Esophagus mucosa (tissue), 1 donor: ENCODE data around the gene CELF3. TPM values are rescaled to one million over a fixed set of nuclear protein-coding genes. Genes with fewer than 3 reads are reported as not detected.

ENCODE experiments used
- ATAC-seq: fragments of 200-7000 bp; cut with Tn5 transposase; one replicate; pipeline ENCODE4 v1.9.1; 2020
- total RNA-seq: library from RNA; stranded (reverse); gene quantifications from one replicate; pipeline ENCODE4 v1.2.4, GENCODE V29; 2023
- donor health status: DM: yes; HTN: yes; CAD: no.

The CELF3 gene
- total RNA-seq, 1 donor from 2014 or later: not detected

DNA sequence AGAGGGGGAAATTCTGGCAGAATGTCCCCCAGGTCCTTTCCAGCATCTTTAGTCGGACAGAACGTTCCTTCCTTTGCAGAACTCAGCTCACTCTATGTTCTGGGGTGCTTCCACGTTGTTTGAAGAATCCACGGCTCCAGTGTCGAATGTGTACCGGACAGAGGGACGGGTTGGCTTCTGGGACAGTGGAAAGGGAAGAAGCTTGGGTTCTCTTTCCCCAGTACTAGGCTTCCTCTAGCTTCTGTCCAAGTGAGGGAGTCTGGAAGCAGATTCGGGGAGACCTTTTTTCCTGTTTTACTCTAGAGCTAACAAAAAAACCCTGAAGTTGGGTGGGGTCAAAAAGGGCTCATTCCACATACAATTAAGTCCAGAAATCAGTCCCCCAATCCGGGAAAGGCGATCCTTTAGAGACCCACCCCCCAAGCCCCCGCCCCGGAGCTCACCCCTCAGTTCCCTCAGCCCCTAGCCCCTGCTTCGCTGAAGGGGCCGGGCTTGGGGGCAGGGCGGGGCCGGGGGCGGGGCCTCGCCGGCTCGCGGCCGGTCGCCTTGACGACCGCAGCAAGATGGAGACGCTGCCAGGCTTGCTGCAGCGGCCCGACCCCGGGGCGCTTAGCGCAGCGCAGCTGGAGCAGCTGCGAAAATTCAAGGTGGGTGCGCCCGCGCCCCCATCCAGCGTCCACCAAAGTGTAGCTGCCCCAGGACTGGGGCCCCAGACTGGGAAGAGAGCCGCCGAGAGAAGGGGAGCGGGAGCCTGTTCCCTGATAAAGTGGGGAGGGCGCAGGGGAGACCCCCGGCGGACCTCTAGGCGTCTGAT lies 4.6 kb upstream of the CELF3 start, which contains the start of gene RIIAD1:
Gene RIIAD1 (plus strand): TSS at position 549 of the 814 bp plus-strand sequence. CDS start 15 bp downstream, at position 564.
- ATAC-seq: no peak

- no peak for ATAC-seq
These were observed 4.0 kb upstream of the CELF3 start for GRCh38 chr1:151720554-151720953.

DNA sequence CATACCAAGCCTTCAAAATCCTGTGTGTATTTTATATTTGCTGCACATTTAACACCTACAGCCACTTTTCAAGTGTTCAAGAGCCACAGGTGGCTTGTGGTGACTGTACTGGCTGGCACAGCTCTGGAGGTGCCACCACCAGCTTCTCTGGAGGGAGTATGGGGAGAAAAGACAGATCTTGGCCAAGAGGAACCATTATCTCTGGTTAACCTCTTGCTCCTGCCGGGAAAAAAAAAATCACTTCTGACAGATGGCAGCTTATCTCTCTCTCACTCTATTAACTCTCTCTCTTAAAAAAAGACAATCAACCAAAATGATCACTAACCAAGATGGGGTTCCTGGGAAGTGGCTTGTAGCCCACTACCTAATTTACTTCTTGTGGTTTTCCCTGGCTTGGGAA lies 3.5 kb upstream of the CELF3 start:
- no peak for ATAC-seq

DNA sequence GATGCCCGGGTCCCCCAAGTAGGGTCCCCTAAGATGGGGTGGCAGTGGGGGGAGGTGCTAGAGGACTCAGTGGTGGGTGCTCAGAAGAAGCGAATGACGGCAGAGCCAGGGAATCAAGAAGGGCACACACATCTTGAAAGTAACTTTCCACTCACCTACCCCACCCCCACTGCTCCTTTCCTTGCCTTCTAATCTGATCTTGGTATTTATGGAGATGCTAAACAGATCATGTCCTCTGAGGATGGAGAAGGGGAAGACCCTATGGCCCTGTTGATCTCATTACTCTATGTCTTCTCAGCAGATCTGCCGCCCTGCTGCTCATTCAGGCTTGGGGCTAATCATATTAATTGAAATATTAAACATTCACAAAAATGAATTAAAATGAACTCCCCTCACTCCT lies 2.1 kb upstream of the CELF3 start:
- ATAC-seq: no peak

- ATAC-seq: no peak
These were observed 1.4 kb upstream of the CELF3 start for GRCh38 chr1:151718011-151718431.

DNA sequence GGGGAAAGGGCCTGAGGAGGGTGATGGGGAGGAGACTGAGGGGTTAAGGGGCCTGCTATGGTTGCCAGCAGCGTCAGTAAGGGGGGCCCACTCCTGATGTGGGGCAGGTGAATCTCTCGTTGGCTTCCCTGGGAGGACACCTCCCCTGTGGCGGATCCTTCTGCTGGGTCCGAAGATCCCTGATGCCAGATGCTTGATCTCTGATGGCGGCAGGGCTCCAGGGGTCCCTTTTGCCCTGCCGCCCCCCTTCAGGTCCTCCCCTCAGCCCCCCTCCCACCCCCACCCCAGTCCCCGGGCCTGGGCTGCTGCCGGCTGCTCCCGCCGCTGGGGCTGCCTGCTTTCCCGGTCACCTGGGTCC lies 219 bp downstream of the CELF3 start:
- ATAC-seq: no peak

DNA sequence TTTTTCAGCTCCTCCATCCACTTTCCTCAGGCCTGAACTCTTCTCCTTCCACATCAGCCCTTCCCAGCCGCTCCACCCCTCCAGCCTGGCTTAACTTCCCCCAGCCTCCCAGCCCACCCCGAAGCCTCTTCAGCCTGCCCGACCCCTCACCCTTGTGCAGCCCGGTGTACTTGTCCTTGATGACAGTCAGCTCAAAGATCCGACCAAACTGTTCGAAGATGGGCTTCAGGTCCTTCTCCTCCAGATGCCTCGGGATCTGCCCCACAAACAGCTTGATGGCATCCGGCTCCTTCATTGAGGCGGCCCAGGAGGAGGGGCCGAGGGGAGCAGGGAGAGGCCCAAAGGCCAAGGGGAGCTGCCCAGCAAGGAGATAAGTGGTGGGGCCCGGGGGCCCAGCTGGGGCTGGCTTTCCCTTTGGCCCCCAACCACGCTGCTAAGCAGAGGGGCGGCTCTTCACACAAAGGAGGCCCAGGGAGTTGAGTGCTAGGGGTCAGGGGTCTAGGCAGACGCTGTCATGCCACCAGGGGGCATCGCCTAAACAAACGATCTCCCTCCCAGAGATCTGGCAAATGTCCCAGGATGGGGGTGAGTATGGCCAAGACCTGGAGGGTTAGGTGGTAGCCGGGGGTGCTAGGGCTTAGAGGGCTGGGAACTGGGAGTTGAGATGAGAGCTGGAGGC lies 738 bp downstream of the CELF3 start:
- ATAC-seq: no peak

- ATAC-seq: no peak
These were observed 1.5 kb downstream of the CELF3 start for GRCh38 chr1:151714820-151715725.

GRCh38 chr1:151713874-151714273 lies 2.7 kb downstream of the CELF3 start:
- ATAC-seq: peak; percentile 73

DNA sequence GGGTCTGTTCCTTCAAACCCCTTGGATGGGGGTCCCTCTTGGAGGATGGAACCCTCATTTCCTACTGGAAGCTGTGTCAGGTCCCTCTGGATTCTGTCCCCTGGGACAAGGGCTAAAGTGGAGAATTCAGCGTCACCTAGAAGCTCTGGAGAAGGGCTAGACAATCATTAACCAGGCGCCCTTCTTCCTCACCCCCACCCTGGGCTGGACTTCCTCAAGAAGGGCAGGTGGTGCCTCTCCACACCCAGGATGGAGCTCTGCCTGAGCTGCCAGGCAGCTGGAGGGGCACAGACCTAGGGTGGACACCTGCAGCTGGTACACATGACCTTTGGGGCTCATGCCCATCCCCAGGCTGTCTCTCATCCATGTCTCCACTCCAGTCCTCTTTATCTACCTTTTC lies 3.6 kb downstream of the CELF3 start:
- ATAC-seq: no peak

DNA sequence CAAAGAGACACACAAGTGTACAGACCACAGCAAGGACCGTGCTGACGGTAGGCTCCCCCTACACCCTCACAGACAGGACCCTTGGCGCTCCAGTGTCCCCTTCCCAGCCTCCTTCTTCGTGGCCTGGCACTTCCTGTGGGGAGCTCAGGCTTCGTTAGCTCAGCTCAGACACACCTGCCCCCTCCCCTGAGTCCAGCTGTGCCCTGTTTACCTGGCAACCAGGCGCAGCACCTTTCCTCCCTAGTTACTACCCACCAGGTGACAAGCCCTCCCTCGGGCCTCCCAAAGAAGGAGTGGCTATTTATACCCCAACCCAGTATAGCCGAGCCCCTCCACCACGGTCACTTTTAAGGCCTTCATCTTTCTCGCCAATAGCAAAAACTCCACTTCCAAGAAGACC lies 4.7 kb downstream of the CELF3 start:
- ATAC-seq: no peak

DNA sequence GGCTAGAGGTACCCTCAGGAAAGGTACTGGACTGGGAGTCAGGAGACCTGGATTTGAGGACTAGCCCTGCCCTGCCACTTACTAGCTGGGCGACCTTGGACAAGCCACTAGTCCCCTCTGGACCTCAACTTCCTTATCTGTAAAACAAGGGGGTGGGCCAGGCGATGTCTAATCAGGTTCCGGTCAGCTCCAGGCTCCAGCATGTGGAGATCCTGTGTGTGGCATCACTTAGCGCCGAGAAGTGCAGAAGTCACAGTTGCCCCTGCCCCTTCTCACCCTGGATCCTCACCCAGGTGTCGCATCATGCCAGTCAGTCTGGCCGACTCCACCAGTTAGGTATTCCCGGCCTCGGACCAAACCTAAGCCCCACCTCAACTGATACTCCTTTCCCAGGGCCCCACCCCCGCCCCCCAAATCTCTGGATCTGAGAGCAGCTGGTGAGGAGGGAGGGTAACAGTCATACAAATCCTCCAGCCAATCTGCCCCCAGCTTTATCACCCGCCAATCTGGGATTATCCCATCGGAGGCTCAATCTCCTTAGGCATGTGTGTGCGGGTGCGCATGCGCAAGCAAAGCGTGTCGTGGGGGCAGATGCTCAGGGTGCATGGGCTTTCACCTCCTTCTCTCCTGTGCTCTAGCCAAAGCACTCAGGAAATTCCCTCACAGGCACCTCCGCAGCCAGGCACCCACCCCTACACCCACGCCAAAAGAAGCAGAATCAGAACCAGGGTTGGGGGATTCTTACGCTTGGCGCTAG lies 5.4 kb downstream of the CELF3 start:
- no peak for ATAC-seq

- ATAC-seq: peak; percentile 10
These were observed 6.3 kb downstream of the CELF3 start for GRCh38 chr1:151710187-151710840.

- no peak for ATAC-seq
These were observed 7.7 kb downstream of the CELF3 start for GRCh38 chr1:151708891-151709290.

- no peak for ATAC-seq
These were observed 9.0 kb downstream of the CELF3 start for GRCh38 chr1:151707541-151708065.

GRCh38 chr1:151706464-151707415 lies 9.9 kb downstream of the CELF3 start:
- no peak for ATAC-seq

- ATAC-seq: no peak
These were observed 10.7 kb downstream of the CELF3 start for GRCh38 chr1:151705753-151706463.

DNA sequence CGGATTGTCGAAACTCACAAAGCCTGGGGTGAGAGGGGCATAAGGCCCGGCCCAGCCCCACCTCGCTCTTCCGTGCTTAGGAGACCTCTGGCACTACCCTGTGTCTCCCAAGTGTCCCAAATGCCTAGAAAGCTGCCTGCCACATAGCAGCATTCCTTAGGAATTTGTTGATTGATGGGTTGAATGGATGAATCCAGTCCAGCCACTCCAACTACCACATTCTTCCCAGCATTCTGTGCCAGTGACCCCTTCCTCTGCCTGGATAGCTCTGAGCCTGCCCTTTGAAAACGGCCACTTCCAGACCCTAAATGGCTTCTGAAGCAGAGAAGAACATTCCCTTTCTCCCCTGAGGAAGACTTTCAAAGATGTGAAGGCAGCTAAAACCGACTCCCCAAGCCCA lies 11.5 kb downstream of the CELF3 start:
- no peak for ATAC-seq

- no peak for ATAC-seq
These were observed 12.4 kb downstream of the CELF3 start for GRCh38 chr1:151704246-151704645.

DNA sequence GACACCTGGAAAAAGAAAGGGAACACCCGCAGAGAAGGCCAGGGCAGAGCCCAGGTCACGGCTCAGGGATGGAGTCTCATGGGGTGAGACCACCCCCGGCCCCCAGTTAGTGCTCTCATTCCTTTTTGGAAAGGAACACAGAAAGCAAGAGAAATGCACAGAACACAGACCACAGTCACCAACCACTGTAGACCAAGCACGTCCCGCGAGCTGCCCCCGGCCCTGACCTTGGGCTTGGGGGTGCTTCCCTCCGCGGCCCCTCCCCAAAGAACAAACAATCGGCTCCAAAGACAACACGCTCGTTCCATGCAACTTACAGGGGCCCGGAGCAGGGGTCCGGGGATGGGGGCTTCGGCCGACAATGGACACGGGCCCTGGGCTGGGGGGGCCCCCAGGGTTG lies 12.8 kb downstream of the CELF3 start:
- ATAC-seq: no peak
